ENCODE data around the gene AHDC1. TPM values are rescaled to one million over a fixed set of nuclear protein-coding genes. Genes with fewer than 3 reads are reported as not detected.

AHDC1 gene
- total RNA-seq, 2 experiments from 2014 or later = 15.8 to 18.5 TPM

DNA sequence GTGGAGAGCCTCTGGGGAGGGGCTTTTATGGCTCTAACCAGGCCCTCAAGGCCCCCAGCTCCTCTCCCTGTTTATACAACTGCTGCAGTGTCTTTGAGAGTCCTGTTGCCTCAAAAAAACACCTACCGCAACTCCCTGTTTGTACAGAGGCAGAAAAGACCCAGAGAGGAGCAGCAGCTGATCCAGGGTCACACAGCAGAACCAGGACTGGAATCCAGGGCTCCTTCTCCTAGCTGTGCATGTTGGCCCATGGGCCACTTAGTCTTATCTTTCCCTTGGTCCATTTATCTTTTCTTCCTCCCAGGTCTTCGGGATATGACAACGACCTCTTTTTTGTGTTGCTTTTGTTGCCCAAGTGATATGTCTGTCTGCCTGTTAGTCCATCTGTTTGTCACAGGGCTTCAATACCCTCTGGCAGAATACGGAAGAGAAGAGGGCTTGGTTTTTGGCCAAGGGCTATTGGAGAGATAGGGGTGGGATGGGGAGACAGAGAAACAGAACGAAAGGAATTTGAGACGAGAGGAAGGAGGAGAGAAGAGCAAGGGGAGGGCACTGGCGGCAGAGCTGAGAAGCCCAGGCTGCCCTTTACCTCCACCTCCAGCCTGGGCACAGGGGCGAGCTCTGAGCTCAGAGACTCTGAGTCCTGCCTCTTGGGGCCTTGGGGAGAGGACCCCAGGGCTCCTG lies 80.5 kb downstream of the AHDC1 start:
- H3K9me3 Mint-ChIP-seq (ENCODE audit: low read depth) = no peaks in the 10 kb centered on the region
- peaks cover 2% of the 10 kb centered on the region for H3K27me3 Mint-ChIP-seq
- H3K27ac Mint-ChIP-seq = peak overlapping the region; percentile 94
- DNase-seq = no peak
- H3K4me3 Mint-ChIP-seq = peak overlapping the region; percentile 82
- peaks cover 68% of the 10 kb centered on the region for H3K4me1 Mint-ChIP-seq
- CTCF ChIA-PET = interaction anchor here (0.9 to 4.1 kb wide), 20 partner anchors 28 to 478 kb away, joined by 3 to 35 read pairs (median 4); partner anchors contain the start of genes AHDC1 and WASF2
- ATAC-seq = no peak
- H3K36me3 Mint-ChIP-seq = no peaks in the 10 kb centered on the region

DNA sequence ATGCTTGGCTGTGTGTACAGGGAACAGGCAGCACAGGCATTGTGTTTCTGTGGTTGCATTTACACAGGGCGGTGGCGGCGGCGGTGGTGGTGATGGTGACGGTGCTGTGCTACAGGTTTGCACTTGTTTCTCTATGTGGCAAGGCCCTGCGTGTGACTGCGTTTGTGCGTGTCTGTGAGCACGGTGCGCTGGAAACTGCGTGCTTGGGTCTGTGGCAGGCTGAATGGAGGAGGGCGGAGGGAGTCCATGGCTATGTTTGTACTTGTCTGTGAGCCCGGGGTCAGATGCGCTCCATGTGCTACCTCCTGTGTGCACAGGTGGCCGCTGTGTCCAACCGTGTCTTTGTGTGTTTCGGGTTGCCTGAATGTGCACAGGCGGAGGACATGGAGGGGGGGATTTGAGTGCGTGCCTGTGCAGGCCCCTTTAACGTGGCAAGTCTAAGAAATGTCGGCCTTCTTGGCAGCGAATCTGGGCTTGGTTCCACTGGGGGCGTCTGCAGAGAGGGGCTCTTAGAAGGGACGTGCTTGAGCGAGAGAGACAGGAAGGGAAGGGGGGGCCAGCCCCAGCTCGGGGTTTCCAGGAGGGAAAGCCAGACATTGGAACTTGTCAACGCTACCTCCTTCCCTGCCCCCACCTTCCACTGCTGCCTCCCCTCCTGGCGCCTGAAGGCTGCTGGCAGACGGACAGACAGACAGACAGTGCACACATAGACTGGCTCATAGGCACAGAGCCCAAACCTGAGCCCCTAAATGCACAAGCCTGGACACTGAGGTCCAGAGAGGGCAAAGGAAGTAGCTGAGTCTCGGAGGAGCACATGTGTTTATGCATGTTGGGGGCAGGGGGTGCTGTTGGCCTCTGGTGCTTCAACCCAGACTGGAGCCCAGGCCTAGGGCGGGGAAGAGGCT lies 81.3 kb downstream of the AHDC1 start:
- H3K36me3 Mint-ChIP-seq = no peaks in the 10 kb centered on the region
- peaks cover 65% of the 10 kb centered on the region for H3K4me1 Mint-ChIP-seq
- H3K27me3 Mint-ChIP-seq = no peaks in the 10 kb centered on the region
- peak; percentile 88 for DNase-seq
- CTCF ChIA-PET = interaction anchor here (0.9 to 4.1 kb wide), 23 partner anchors 29 to 477 kb away, joined by 3 to 35 read pairs (median 5); partner anchors contain the start of genes AHDC1 and WASF2
- H3K9me3 Mint-ChIP-seq (ENCODE audit: low read depth) = no peaks in the 10 kb centered on the region
- ATAC-seq = peak; percentile 53
- H3K4me3 Mint-ChIP-seq = peak overlapping the region; percentile 82
- peak overlapping the region; percentile 94 for H3K27ac Mint-ChIP-seq

DNA sequence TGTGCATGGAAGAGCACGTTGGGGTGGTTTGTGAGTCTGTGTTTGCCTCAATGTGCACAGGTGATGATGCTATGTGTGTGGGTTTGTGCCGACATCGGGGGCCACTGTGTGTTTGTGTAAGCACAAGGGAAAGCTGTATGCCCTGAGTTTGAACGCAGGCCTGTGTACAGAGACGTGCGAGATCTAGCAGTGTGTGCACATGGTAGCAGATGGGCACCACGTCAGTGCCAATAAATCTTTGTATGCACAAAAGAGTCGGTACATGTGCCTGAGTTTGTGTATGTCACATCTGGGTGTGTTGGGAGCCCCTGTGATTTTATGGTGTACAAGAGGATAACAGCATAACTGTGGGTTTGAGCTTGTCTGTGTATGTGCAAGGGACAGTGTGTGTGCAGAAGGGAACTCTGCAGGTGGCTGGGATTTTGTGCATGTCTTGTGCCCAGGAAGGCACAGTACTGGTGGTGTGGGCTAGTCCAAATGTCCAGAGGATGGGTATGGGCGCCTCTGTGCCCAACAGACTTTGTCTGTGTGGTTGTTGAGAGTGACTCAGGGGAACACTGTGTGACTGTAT lies 82.0 kb downstream of the AHDC1 start:
- CTCF ChIA-PET = interaction anchor here (0.8 to 4.1 kb wide), 9 partner anchors 30 to 204 kb away, joined by 3 to 35 read pairs (median 5); partner anchors contain the start of gene FAM76A
- peak overlapping the region; percentile 82 for H3K4me3 Mint-ChIP-seq
- no peaks in the 10 kb centered on the region for H3K27me3 Mint-ChIP-seq
- DNase-seq (peak; percentile 46), ATAC-seq (peak; percentile 8)
- no peaks in the 10 kb centered on the region for H3K9me3 Mint-ChIP-seq (ENCODE audit: low read depth)
- no peaks in the 10 kb centered on the region for H3K36me3 Mint-ChIP-seq
- H3K4me1 Mint-ChIP-seq = peaks cover 65% of the 10 kb centered on the region
- H3K27ac Mint-ChIP-seq = peak overlapping the region; percentile 94

DNA sequence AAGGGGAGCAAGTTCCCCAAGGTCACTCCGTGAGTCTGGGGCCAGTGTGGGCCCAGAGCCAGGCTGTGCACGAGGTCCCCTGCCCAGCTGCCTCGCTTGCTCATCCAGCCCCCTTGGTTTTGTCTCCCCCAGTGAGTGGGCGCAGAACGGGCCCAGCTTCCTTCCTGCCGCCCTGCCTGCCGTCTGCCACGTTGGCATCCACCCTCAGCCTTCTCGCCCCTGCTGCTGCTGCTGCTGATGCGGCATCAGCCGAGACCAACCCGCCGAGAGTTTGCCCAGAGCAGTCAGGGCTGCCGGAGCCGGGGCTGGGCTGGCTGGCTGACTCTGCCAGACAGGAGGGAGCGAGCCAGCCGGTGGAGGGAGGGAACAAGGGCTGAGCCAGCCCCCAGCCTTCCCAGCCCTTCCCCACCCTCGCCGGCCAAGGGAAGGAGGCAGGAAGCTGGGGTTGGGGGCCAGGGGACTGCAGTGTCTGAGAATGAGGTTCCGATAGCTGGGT lies 82.6 kb downstream of the AHDC1 start:
- Mint-ChIP-seq H3K9me3 (ENCODE audit: low read depth) (no peaks in the 10 kb centered on the region), H3K27ac (peak overlapping the region; percentile 94), H3K27me3 (no peaks in the 10 kb centered on the region), H3K4me3 (peak overlapping the region; percentile 82), H3K4me1 (peaks cover 61% of the 10 kb centered on the region), H3K36me3 (no peaks in the 10 kb centered on the region)
- CTCF ChIA-PET = interaction anchor here (0.7 to 4.1 kb wide), 10 partner anchors 29 to 204 kb away, joined by 3 to 35 read pairs (median 4); partner anchors contain the start of gene FAM76A
- ATAC-seq (peak; percentile 7), DNase-seq (peak; percentile 57)

DNA sequence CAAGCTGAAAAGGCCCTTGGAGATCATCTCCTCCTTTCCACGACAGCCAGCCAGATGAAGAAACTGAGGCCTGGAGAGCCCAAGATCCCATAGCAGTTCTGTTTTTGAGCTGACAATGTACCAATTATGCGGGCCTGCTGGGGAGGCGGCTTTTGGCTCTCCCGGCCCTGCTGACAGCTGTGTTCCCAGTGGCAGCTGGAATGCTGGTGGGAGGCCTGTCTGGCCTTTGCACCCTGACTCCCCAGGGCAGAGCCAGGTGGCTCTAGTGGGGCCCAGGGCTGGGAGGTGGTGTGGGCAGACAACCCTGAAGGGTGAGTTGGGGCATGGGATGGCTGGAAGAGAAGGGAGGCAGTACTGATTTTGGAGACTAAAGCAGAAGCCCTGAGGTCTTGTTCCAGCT lies 83.3 kb downstream of the AHDC1 start:
- no peak for DNase-seq
- peak overlapping the region; percentile 94 for H3K27ac Mint-ChIP-seq

DNA sequence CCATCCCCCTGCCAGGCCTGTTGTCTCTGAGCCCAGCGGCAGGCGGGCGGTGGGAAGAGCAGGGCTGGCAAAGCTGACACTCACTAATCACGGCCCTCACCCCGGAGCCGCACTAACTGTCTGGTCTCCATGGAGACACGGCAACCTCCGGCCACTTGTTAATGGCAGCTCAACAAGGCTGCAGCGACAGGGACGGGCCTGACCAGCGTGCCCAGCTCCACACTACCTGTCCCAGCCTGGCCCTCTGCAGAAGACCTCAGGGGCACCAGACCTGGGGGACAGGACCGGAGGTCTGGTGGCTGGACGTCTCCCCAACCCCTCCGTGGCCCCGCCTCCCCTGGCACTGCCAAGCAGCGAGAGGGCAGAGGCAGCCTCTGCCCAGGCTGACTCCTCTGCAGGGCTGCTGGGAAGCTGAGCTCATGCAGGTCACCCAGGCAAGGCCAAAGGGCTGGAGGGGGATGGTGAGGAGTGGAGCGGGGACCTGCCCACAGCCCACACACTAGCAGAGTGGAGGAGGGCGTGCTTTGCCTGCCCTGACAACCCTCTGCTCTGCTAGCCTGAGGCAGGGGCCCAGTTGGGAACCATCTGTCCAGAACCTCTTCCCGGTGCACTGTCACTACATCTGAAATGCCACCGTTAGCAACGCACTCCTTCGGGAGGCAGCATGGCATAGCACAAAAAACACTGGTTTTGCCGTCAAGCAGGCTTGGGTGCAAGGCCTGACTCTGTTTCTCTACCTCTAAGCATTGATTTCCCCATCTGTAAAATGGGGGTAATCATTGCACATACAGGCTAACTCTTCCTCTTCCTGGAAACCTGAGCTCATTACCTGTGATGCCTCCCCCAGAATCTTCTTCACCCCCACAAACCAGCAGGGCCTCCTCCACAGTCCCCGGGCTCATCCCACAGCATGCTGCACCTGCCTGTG lies 84.3 kb downstream of the AHDC1 start:
- H3K9me3 Mint-ChIP-seq (ENCODE audit: low read depth) = no peaks in the 10 kb centered on the region
- no peak overlapping the region for H3K4me3 Mint-ChIP-seq
- H3K27ac Mint-ChIP-seq = no peak overlapping the region
- no peaks in the 10 kb centered on the region for H3K36me3 Mint-ChIP-seq
- ATAC-seq (no peak), DNase-seq (no peak)
- CTCF ChIA-PET = interaction anchor here (1.0 to 2.5 kb wide), 5 partner anchors 11 to 103 kb away, joined by 3 to 10 read pairs (median 6); partner anchors contain the start of gene AHDC1
- no peaks in the 10 kb centered on the region for H3K27me3 Mint-ChIP-seq
- H3K4me1 Mint-ChIP-seq = peaks cover 46% of the 10 kb centered on the region

More for the DNA sequence above, 83.3 kb downstream of the AHDC1 start:
- ATAC-seq = no peak
- Mint-ChIP-seq H3K36me3 (no peaks in the 10 kb centered on the region), H3K4me1 (peaks cover 53% of the 10 kb centered on the region), H3K9me3 (ENCODE audit: low read depth) (no peaks in the 10 kb centered on the region), H3K27me3 (no peaks in the 10 kb centered on the region), H3K4me3 (no peak overlapping the region)
- CTCF ChIA-PET = interaction anchor here (0.7 to 4.1 kb wide), 10 partner anchors 12 to 205 kb away, joined by 3 to 35 read pairs (median 5); partner anchors contain the start of genes AHDC1 and FAM76A

DNA sequence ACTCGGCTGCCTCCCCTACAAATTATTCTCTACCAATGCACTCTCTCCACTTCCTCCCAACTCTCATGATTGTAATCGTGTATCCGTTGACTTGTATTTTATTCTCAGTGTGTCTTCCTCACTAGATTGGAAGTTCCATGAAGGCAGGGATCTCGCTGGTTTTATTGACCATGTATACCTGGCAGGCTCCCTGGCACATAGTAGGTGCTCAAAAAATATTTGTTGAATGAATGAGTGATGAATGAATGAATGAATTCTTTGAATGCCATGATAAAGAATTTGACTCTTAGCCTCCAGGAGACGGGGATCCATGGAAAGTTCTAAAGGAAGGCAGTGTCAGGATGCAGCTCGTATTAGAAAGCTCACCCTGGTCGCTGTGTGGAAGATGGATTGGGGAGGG lies 85.1 kb downstream of the AHDC1 start:
- ATAC-seq (no peak), DNase-seq (no peak)
- Mint-ChIP-seq H3K4me3 (no peak overlapping the region), H3K27ac (no peak overlapping the region), H3K27me3 (no peaks in the 10 kb centered on the region), H3K9me3 (ENCODE audit: low read depth) (no peaks in the 10 kb centered on the region), H3K4me1 (peaks cover 38% of the 10 kb centered on the region), H3K36me3 (no peaks in the 10 kb centered on the region)
- CTCF ChIA-PET = interaction anchor here (1.9 kb wide), 1 partner anchor 86 kb away, joined by 6 read pairs; the partner anchor contains the start of gene AHDC1

DNA sequence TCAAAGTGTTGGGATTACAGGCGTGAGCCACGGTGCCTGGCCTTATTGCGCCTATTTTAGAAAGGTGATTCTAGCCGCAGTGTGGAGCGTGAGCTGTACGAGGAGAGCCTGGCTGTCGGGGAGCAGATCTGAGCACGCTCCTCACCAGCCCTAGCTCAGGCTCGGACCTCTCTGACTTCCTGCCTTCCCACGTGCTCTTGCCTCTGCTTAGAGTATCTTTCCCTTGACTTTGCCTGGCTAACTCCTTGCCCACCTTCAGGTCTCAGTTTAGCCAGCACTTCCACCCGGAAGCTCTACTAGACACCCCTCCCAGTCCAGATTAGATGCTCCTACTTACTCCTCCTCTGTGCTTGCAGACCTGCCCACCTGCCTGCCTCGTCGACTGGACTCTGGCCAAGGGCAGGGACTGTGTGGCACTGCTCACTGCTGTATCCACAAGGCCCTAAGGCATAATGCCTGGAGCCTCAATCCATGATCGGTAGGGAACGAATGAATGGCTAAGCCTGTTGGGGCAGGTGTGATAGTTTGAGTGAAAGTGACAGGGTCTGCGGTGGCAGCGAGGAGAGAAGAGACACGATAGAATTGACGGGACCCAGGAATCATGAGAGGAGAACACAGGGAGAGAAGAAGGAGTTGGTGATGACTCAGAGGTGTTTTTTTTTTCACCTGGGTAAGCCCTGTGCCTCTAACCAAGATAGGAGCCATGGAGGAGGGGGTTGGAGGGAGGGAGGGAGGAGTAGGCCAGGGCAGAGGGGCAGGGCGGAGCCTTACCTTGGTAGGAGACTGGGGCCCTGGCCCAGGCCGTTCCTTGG lies 85.8 kb downstream of the AHDC1 start:
- CTCF ChIA-PET = interaction anchor here (0.6 to 0.8 kb wide), 2 partner anchors 65 to 88 kb away, joined by 3 read pairs; no protein-coding TSS in a partner anchor
- Mint-ChIP-seq H3K4me3 (no peak overlapping the region), H3K4me1 (peaks cover 32% of the 10 kb centered on the region), H3K27ac (no peak overlapping the region), H3K36me3 (no peaks in the 10 kb centered on the region), H3K27me3 (no peaks in the 10 kb centered on the region), H3K9me3 (ENCODE audit: low read depth) (no peaks in the 10 kb centered on the region)
- ATAC-seq (no peak), DNase-seq (no peak)

DNA sequence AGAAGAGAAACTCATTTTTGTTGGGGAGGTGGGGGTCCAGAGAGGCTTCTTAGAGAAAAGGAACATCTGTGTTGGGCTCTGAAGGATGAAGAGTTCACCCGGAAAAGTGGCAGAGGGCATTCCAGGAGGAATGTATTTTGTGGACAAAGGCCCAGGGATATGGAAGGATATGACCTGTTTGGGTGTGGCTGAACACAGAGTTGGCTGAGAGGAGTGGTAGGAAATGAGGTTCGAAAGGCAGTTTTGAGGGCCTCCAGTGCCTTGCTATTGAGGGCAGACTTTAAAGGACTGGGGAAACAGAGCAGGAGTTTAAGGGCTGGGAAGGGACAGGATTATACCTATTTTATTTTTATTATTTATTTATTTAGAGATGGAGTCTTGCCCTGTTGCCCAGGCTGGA lies 86.6 kb downstream of the AHDC1 start:
- no peak overlapping the region for H3K4me3 Mint-ChIP-seq
- CTCF ChIA-PET = interaction anchor here (0.8 to 1.4 kb wide), 3 partner anchors 9 to 87 kb away, joined by 3 read pairs; no protein-coding TSS in a partner anchor
- H3K9me3 Mint-ChIP-seq (ENCODE audit: low read depth) = no peaks in the 10 kb centered on the region
- ATAC-seq (no peak), DNase-seq (no peak)
- H3K27ac Mint-ChIP-seq = no peak overlapping the region
- H3K27me3 Mint-ChIP-seq = no peaks in the 10 kb centered on the region
- no peaks in the 10 kb centered on the region for H3K36me3 Mint-ChIP-seq
- H3K4me1 Mint-ChIP-seq = peaks cover 24% of the 10 kb centered on the region

DNA sequence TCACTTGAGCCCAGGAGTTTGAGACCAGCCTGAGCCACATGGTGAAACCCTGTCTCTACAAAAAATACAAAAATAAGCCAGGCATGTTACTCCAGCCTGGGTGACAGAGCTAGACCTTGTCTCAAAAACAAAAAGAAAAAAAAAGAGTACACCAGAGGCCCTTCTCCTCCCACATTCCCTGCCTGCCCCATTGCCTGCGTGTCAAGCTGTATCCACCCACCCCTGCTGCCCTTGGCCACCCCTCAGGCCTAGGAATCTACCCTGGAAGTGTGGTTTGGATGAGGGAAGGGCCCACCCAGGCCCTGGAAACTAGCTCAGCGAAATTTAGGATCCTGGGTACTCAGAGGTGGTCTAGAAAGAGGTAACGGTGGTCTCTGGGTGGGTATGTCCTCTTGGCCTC lies 88.3 kb downstream of the AHDC1 start:
- DNase-seq = no peak
- CTCF ChIA-PET = interaction anchor here (0.8 to 1.0 kb wide), 2 partner anchors 42 to 90 kb away, joined by 3 to 4 read pairs; no protein-coding TSS in a partner anchor
- Mint-ChIP-seq H3K36me3 (no peaks in the 10 kb centered on the region), H3K4me3 (no peak overlapping the region), H3K27ac (no peak overlapping the region), H3K27me3 (no peaks in the 10 kb centered on the region), H3K9me3 (ENCODE audit: low read depth) (no peaks in the 10 kb centered on the region), H3K4me1 (peaks cover 9% of the 10 kb centered on the region)
- no peak for ATAC-seq

DNA sequence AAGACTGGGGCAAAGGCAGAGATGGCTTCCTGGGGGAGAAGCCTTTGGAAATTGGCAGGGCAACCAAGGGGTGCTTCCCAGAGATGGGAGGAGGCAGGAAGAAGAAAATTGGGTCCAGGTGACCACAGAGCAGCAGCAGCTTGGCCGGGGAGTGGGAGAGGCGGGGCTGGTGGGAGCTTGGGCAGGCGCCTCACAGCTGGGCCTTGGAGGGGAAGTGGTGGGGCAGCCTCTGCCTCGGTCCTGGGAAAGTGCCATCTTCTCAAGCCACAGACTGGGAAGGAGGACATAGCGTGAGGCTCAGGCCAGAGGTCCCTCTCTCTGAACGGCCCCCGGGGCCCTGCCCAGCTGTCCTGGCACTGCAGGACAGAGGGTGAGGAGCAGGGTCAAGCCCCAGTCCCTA lies 90.0 kb downstream of the AHDC1 start:
- Mint-ChIP-seq H3K27ac (no peak overlapping the region), H3K4me1 (no peaks in the 10 kb centered on the region)
- CTCF ChIA-PET = no interaction called here

More for the DNA sequence above, 90.0 kb downstream of the AHDC1 start:
- H3K9me3 Mint-ChIP-seq (ENCODE audit: low read depth) = no peaks in the 10 kb centered on the region
- no peak for ATAC-seq
- no peak for DNase-seq
- no peaks in the 10 kb centered on the region for H3K27me3 Mint-ChIP-seq
- H3K36me3 Mint-ChIP-seq = no peaks in the 10 kb centered on the region
- H3K4me3 Mint-ChIP-seq = no peak overlapping the region
